ENCODE measurements around the gene POLD4. TPM values are rescaled to one million over a fixed set of nuclear protein-coding genes. Genes with fewer than 3 reads are reported as not detected.
A peak's percentile ranks its signal among the peaks of the same experiment; 100 is the strongest.

POLD4 gene
- total and polyA plus RNA-seq, 9 donors = 12.5 to 87.8 (median 47.2) TPM

GRCh38 chr11:67308031-67308866 is 45.1 kb downstream of the POLD4 start:
- DNase-seq = no peak
- no peak overlapping the region for H3K4me3 ChIP-seq
- intact Hi-C loops (cut with DNase I) = loop anchor here in 1 of 4 donors (5.0 kb wide), 1 partner anchor 36 kb away; no protein-coding TSS in a partner anchor
- WGBS, 3 donors = 90 to 94% (median 92%) methylated on average over 20 of the region's 20 CpGs
- peaks cover 6% of the 10 kb centered on the region for H3K4me1 ChIP-seq (ENCODE audit: insufficient read depth)
- no peaks in the 10 kb centered on the region for H3K27me3 ChIP-seq
- no peaks in the 10 kb centered on the region for H3K9me3 ChIP-seq
- TF ChIP-seq, protein P1, sequence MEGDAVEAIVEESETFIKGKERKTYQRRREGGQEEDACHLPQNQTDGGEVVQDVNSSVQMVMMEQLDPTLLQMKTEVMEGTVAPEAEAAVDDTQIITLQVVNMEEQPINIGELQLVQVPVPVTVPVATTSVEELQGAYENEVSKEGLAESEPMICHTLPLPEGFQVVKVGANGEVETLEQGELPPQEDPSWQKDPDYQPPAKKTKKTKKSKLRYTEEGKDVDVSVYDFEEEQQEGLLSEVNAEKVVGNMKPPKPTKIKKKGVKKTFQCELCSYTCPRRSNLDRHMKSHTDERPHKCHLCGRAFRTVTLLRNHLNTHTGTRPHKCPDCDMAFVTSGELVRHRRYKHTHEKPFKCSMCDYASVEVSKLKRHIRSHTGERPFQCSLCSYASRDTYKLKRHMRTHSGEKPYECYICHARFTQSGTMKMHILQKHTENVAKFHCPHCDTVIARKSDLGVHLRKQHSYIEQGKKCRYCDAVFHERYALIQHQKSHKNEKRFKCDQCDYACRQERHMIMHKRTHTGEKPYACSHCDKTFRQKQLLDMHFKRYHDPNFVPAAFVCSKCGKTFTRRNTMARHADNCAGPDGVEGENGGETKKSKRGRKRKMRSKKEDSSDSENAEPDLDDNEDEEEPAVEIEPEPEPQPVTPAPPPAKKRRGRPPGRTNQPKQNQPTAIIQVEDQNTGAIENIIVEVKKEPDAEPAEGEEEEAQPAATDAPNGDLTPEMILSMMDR (IDR thresholded peaks at IDR 0.05) = no peak
- TF ChIP-seq POLR2A (IDR thresholded peaks at IDR 0.05) = no peak
- no peak for TF ChIP-seq EP300 (IDR thresholded peaks at IDR 0.05)
- H3K27ac ChIP-seq = no peak overlapping the region
- H3K36me3 ChIP-seq = no peaks in the 10 kb centered on the region

DNA sequence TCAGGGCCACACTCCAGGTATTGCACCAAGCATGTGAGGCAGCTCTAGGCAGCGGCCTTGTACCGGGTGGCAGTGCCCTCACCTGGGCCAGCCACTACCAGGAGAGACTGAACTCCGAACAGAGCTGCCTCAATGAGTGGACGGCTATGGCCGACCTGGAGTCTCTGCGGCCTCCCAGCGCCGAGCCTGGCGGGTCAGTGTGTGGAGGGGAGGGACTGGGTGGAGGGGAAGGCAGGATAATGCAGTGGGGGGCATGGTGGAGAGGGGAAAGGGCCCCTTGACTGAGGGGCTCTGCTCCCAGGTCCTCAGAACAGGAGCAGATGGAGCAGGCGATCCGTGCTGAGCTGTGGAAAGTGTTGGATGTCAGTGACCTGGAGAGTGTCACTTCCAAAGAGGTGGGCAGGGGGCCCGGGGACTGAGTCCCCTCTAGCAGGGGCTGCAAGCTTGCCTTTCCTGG is 45.8 kb downstream of the POLD4 start:
- Histone ChIP-seq H3K27me3 (no peaks in the 10 kb centered on the region), H3K9me3 (no peaks in the 10 kb centered on the region), H3K4me3 (no peak overlapping the region), H3K4me1 (ENCODE audit: insufficient read depth) (peaks cover 8% of the 10 kb centered on the region), H3K36me3 (no peaks in the 10 kb centered on the region), H3K27ac (no peak overlapping the region)
- TF ChIP-seq EP300 (IDR thresholded peaks at IDR 0.05) = no peak
- no peak for TF ChIP-seq POLR2A (IDR thresholded peaks at IDR 0.05)
- TF ChIP-seq, protein P1 (IDR thresholded peaks at IDR 0.05) = no peak
- intact Hi-C loops (cut with DNase I) = loop anchor here in 1 of 4 donors (5.0 kb wide), 1 partner anchor 35 kb away; no protein-coding TSS in a partner anchor
- peak in 1 of 5 donors; percentile 14 for DNase-seq
- whole genome bisulfite sequencing, 3 donors = 78 to 84% (median 84%) methylated on average over 12 of the region's 12 CpGs

DNA sequence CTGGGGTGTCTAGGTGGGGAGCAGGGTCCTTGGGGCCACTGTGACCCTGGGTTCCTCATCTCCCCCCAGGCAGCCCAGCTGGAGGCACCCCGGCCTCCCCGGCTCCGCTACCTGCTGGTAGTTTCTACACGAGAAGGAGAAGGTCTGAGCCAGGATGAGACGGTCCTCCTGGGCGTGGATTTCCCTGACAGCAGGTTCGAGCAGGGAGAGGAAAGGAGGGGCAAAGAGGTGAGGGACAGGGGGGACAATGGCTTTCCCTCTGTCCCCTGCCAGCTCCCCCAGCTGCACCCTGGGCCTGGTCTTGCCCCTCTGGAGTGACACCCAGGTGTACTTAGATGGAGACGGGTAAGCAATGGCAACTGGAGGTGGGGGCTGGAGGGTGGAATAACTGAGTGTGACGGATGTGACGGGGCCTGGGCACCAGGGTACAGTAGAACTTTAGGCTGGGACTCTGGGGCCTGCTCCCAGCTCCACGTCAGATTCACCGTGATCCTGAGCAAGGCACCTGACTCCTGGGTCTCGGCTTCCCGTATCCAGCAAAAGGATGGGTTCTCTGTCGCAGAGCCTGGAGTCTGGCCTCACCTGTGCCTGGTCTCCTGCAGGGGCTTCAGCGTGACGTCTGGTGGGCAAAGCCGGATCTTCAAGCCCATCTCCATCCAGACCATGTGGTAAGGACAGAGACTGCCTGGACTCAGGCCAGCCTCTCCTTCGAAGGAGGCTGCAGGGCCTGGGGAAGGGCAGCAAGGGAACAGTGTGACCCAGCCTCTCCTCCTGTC is 46.4 kb downstream of the POLD4 start:
- no peak overlapping the region for H3K4me3 ChIP-seq
- H3K4me1 ChIP-seq (ENCODE audit: insufficient read depth) = peaks cover 9% of the 10 kb centered on the region
- TF ChIP-seq EP300 (IDR thresholded peaks at IDR 0.05) = no peak
- TF ChIP-seq POLR2A (IDR thresholded peaks at IDR 0.05) = no peak
- TF ChIP-seq, protein P1 (IDR thresholded peaks at IDR 0.05) = no peak
- WGBS, 3 donors = 87 to 92% (median 91%) methylated on average over 18 to 19 of the region's 19 CpGs
- H3K27me3 ChIP-seq = no peaks in the 10 kb centered on the region
- intact Hi-C loops (cut with DNase I) = loop anchor here in 1 of 4 donors (5.0 kb wide), 1 partner anchor 35 kb away; no protein-coding TSS in a partner anchor
- H3K9me3 ChIP-seq = no peaks in the 10 kb centered on the region
- H3K27ac ChIP-seq = no peak overlapping the region
- no peaks in the 10 kb centered on the region for H3K36me3 ChIP-seq
- DNase-seq = peak in 1 of 5 donors; percentile 24

DNA sequence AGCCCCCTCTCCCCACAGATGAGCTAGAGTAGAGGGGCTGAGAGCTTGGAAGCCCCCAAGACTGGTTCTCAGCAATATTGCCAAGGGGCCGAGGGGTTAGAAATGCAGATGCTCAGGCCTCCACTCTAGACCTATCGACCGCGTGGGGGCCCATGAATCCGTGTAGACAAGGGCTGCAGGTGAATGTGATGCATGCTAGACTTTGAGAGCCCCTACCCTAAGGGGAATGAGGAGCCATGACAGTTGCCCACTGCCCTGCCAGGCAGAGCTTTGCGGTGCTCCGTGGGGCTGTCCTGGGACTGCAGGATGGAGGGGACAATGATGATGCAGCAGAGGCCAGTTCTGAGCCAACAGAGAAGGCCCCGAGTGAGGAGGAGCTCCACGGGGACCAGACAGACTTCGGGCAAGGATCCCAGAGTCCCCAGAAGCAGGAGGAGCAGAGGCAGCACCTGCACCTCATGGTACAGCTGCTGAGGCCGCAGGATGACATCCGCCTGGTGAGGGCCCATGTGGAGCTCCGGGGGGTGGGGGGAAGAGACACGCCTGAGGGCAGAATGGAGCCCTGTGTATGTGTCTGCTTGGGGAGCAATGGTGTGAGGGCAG is 48.7 kb downstream of the POLD4 start:
- intact Hi-C loops (cut with DNase I) = loop anchor here in 1 of 4 donors (5.0 kb wide), 1 partner anchor 32 kb away; no protein-coding TSS in a partner anchor
- no peaks in the 10 kb centered on the region for H3K9me3 ChIP-seq
- no peaks in the 10 kb centered on the region for H3K36me3 ChIP-seq
- TF ChIP-seq, protein P1 (IDR thresholded peaks at IDR 0.05) = no peak
- TF ChIP-seq POLR2A (IDR thresholded peaks at IDR 0.05) = no peak
- no peak for TF ChIP-seq EP300 (IDR thresholded peaks at IDR 0.05)
- H3K27ac ChIP-seq = peak overlapping the region in 1 of 2 donors; percentile 82
- H3K4me1 ChIP-seq (ENCODE audit: insufficient read depth) = peaks cover 9% of the 10 kb centered on the region
- peak in 2 of 5 donors; percentile 20 to 33 for DNase-seq
- H3K4me3 ChIP-seq = peak overlapping the region; percentile 61
- WGBS, 3 donors = 76 to 87% (median 79%) methylated on average over 14 of the region's 14 CpGs
- H3K27me3 ChIP-seq = no peaks in the 10 kb centered on the region
